GM19099 (cell line): Measurements from ENCODE around the gene ANK3.

Experiments used
- POLR2A ChIP-seq: IDR thresholded peaks from 3 replicates; pipeline ENCODE4 v1.6.1; 2011; ENCODE audit warnings: low read depth; ENCODE audit not compliant: insufficient read length; ENCODE audit errors: extremely low read depth

The ANK3 gene

GRCh38 chr10:60372436-60372835 lies 17.2 kb downstream of the ANK3 start:
- TF ChIP-seq POLR2A: no peak

DNA sequence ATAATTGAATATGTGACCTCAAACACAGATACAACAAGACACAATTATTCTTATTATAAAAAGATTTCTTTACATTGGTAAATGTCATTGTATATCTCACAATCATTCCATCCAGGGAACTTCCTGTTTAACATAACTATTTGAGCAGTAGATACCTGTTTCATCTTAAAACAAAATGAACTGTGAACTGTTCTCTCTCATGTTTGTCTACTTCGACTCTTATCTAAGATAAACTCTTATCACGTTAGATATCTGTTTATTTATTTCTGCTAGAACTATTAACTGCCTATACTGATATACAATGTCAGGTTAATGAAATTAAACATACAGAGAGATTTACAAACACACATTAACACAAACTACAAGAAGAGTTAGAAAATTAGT lies 20.1 kb downstream of the ANK3 start:
- TF ChIP-seq POLR2A: no peak

DNA sequence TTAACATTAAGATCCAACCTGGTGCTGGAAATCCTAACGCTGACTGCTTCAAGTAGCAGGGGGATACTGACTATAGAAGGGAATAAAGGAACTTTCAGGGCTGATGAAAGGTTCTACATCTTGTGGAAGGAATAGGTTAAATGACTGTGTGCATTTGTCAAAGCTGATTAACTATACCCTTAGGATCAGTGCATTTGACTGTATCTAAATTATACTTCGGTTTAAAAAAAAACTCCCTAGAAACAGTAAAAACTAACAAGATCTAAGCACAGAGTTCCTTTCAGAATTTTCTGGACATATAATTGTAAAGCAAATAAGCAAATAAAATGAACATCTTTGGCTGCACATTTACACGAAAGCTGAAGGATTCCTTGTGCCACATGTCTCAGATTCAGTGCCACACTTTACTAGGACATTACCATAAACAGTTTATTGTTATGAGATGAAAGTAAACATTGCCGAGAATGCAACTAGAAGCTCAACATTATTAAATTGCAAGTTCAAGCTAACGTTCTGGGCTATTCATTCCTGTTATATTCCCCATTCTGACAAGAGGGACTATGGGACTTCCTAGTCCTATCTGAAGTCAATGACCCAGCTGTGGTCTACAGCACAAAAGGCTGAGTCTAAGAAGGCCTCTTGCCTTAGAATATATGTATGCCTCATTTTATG lies 20.7 kb downstream of the ANK3 start:
- TF ChIP-seq POLR2A: no peak

- TF ChIP-seq POLR2A: no peak
Observed at GRCh38 chr10:60367901-60368300, 21.8 kb downstream of the ANK3 start.

DNA sequence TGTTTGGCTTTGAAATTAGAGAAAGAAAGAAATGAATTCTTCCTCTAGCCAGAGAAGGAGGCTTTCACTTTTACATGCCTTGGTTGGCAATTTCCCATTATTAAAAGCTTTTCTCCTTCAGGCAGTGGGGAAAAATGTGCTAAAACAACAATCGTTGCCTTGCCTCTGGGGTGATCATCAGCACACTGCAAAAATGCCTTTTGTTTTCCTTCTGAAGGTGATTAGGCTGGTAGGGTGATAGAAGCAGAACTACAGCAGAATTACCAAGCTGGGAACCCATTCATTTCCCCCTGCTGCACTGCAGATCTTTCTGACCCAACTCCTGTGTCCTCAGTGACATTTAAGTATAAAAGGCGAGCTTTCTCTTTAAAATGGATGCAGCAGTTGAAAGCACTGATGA lies 22.2 kb downstream of the ANK3 start:
- TF ChIP-seq POLR2A: no peak

DNA sequence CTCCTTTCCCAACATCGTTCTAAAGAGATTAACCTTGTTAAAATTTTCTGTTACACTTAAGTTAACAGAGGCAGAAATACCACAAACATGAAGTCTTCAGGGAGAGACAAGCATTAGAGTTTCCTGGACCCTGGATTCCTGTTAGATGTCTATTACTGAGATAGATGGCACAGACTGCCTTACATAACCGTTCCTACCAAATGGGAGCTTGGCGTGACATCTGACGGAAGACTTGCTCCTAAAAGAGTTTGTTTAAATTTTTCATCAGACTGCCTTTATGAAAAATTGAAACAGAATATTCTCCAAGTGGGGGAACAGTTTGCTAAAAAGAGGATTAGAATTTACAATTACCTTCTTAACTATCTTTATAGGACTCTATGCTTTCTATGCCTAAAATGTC lies 22.7 kb downstream of the ANK3 start:
- no peak for TF ChIP-seq POLR2A

DNA sequence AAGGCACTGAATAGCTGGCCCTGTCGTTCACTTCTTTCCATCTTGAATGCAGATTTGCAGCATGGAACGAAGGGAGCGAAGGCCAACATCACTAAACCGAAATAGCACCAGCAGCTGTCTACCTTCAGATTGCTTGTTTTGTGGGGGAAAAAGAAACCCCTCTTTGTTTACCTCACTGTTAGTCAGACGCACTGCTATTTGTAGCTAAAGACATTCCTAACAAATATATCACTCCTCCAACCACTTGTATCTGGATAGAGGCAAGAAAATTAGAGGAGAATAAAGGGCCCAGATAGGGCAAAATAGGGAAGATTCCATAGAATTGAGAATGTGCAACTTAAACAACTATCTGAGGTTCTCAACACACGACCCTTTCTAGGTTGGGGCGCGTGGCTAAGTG lies 26.5 kb downstream of the ANK3 start:
- no peak for TF ChIP-seq POLR2A

- no peak for TF ChIP-seq POLR2A
Observed at GRCh38 chr10:60362461-60362860, 27.2 kb downstream of the ANK3 start.

- no peak for TF ChIP-seq POLR2A
Observed at GRCh38 chr10:60359066-60359465, 30.6 kb downstream of the ANK3 start.

GRCh38 chr10:60358282-60358681 lies 31.4 kb downstream of the ANK3 start:
- TF ChIP-seq POLR2A: no peak

DNA sequence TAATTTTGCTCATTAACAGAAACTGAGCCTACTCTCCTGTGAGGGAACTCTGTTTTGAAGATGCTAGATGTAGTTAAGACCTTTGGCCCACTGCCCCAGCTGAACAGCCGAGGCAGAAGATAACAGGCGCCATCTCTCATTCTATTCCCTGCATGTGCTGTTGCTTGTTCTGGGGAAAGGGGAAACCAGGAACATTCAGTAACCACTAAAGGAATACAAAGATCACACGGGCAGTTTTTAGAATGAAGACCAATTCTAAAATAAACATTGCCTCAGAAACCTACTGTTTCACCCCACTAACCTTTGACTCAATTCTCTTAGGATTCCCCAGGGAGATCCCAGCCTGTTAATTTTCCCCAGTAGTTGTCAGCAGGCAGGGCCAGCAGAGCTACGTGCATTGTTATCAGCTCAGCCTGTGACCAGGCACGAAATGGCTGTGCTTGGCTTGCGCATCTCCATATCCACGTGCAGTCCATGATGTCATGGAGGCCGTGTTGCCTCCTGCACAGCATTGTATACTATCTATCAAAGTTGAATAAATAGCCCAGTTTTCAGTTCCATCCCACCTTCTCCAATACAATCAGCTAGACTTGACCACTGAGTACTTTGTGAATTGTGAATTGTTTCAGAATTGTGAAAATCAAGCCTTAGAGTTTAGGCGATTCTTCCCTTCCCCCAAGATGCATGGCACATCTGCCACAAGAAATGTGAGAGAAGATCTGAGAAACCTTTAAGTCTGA lies 36.0 kb downstream of the ANK3 start:
- no peak for TF ChIP-seq POLR2A

DNA sequence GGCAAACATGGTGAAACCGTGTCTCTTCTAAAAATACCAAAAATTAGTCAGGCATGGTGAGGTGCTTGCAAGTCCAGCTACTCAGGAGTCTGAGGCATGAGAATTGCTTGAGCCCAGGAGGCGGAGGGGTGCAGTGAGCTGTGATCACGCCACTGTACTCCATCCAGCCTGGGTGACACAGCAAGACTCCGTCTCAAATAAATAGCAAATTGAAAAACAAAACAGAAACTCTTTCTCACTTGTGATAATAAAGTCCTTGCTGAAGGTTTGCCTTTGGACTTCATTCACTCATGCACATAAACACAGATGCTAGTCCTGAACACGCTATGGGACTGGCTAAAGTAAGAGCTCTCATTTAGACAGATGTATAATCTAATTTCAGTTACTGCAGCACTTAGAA lies 37.6 kb downstream of the ANK3 start:
- TF ChIP-seq POLR2A: no peak

DNA sequence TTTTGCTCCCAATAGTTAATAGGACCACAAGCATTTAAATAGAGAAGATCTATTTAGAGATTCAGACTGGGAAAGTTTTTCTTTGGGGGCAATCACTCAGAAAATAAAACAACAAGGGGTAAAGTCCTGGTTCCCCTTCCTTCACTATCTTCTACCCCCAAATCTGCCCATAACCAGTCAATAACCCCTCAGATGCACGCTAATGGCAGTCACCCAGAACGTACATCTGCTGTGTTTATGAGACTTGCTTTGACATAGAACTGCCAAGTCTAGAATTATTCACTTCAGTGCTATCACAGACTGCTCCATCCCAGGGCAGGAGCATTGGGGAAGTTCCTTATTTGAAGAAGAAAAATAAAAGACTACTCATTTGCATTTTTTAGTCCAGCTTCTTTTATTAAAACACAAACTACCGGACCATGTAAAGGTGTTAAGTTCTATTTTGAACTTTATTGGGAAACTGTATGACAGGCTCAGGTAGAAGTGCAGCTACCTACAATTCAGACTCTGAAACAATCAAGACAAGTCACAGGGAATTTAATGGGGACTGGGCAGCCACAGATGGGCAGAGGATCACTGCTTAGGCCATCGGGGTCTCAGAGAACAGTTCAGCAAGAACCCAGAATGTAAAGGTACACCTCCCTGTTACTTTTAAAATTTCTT lies 38.4 kb downstream of the ANK3 start:
- no peak for TF ChIP-seq POLR2A

DNA sequence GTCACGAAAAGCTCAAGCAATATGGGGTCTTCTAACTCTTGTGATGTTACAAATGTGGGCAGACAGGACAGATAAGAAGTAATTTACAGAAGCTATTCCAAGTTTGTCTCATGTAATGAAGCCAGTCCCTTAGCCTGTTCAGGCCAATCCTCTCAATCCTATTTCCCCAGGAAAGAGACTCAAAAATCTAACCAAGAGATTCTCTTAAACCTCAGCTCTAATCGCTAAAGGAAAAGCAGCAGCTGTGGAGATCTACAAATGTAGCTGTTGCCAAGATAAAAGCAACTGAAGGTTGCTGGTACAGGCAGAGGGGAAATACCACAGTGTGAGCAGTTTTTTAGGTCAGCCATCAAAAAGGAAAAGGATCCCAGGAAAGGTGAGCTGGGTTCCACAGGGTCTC lies 39.3 kb downstream of the ANK3 start:
- no peak for TF ChIP-seq POLR2A

- no peak for TF ChIP-seq POLR2A
Observed at GRCh38 chr10:60349426-60349825, 40.2 kb downstream of the ANK3 start.

- TF ChIP-seq POLR2A: no peak
Observed at GRCh38 chr10:60348982-60349381, 40.7 kb downstream of the ANK3 start.
